B cell (primary cell): Measurements from ENCODE around the gene S100A14.

Experiments
- CTCF ChIP-seq: fragments of 200-600 bp; IDR thresholded peaks from one replicate; pipeline ENCODE4 v1.8.0; 2022; ENCODE audit warnings: antibody characterized with exemption, mild to moderate bottlenecking
- EZH2 ChIP-seq: IDR thresholded peaks from 2 replicates; pipeline ENCODE4 v1.6.1; 2012; ENCODE audit warnings: borderline replicate concordance, low read depth, mild to moderate bottlenecking, moderate library complexity, low read length; ENCODE audit not compliant: insufficient read depth, poor library complexity, severe bottlenecking

GRCh38 chr1:153599847-153600246 lies 16.3 kb downstream of the S100A14 start:
- no peak for TF ChIP-seq CTCF
- no peak for TF ChIP-seq EZH2
